PFSK-1 (cell line): Measurements from ENCODE around the gene CD200.

Experiments used
- POLR2AphosphoS5 ChIP-seq: IDR thresholded peaks from 2 replicates; pipeline ENCODE4 v1.6.1; 2012; ENCODE audit warnings: low read depth, mild to moderate bottlenecking, control low read depth, low read length, moderate library complexity
- REST ChIP-seq, 2 experiments: IDR thresholded peaks; 2 replicates each; pipeline versions ENCODE4 v1.6.1 to v1.8.0; 2011 to 2012; ENCODE audit warnings: low read depth in 2 of 2, low read length in 2 of 2, control low read depth in 1 of 2, inconsistent platforms in 1 of 2, mild to moderate bottlenecking in 1 of 2, moderate library complexity in 1 of 2; ENCODE audit not compliant: insufficient read depth in 1 of 2

- TF ChIP-seq POLR2AphosphoS5 (no peak), REST (IDR thresholded peaks at IDR 0.05; ENCODE audit: insufficient read depth in 1 of 2, low read depth in 2 of 2, low read length in 2 of 2) (no peak)
Measured at GRCh38 chr3:112351036-112351435, 18.1 kb downstream of the CD200 start.
